Testis (tissue), 2 donors: ENCODE results near the gene UBAP1.

ENCODE experiments used
- POLR2A ChIP-seq: fragments of 450-650 bp; IDR thresholded peaks from one replicate; pipeline ENCODE4 v1.6.1; 2017; ENCODE audit warnings: antibody characterized with exemption, mild to moderate bottlenecking, moderate library complexity
- TF ChIP-seq, protein P1 (sequence below), 3 experiments: fragments of 450-650 bp in 2 of 3; fragments of 200-600 bp in 1 of 3; sonication (generic) in 1 of 3; IDR thresholded peaks; one replicate each; pipeline ENCODE4 v1.5.1; 2016 to 2019; ENCODE audit warnings: antibody characterized with exemption in 3 of 3, mild to moderate bottlenecking in 2 of 3, moderate library complexity in 1 of 3

- TF ChIP-seq, protein P1, sequence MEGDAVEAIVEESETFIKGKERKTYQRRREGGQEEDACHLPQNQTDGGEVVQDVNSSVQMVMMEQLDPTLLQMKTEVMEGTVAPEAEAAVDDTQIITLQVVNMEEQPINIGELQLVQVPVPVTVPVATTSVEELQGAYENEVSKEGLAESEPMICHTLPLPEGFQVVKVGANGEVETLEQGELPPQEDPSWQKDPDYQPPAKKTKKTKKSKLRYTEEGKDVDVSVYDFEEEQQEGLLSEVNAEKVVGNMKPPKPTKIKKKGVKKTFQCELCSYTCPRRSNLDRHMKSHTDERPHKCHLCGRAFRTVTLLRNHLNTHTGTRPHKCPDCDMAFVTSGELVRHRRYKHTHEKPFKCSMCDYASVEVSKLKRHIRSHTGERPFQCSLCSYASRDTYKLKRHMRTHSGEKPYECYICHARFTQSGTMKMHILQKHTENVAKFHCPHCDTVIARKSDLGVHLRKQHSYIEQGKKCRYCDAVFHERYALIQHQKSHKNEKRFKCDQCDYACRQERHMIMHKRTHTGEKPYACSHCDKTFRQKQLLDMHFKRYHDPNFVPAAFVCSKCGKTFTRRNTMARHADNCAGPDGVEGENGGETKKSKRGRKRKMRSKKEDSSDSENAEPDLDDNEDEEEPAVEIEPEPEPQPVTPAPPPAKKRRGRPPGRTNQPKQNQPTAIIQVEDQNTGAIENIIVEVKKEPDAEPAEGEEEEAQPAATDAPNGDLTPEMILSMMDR (IDR thresholded peaks at IDR 0.05), result no peak
- TF ChIP-seq POLR2A, result no peak
These were observed 26.3 kb downstream of the UBAP1 start for GRCh38 chr9:34205102-34205501.
